ENCODE measurements around the gene MT1A. TPM values are rescaled to one million over a fixed set of nuclear protein-coding genes. Genes with fewer than 3 reads are reported as not detected.

The MT1A gene
- total and polyA plus RNA-seq, 10 of the 15 experiments (the other 5 are each of a cell fraction or from before 2014, with no cell fraction given), result not detected

DNA sequence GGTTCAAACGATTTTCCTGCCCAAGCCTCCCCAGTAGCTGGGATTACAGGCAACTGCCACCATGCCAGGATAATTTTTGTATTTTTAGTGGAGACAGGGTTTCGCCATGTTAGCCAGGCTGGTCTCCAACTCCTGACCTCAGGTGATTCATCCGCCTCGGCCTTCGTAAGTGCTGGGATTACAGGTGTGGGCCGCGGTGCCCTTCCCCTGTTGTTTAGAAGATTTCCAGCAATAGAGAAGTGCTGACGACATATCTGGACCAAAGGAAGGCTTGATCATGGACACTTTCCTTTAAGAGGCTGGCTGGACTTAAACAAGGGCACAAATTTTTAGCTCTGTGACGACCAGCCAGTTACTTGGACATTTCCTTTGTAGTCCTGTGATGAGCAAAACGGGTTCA, 7.3 kb upstream of the MT1A start:
- intact Hi-C loops (cut with micrococcal nuclease; ENCODE audit: unreplicated experiment), result no loop called here
- BruUV-seq (replicated peaks), result no TSS peak
- WGBS (ENCODE audit: insufficient coverage, insufficient replicate concordance, low lambda C conversion rate, missing lambda C conversion rate), result 69% methylated on average over 10 of the region's 10 CpGs

More for the DNA sequence above, 7.3 kb upstream of the MT1A start:
- no peak for DNase-seq (ENCODE audit: low read depth, low spot score)
- Histone ChIP-seq H3K27me3 (replicated peaks in 1 of 2; ENCODE audit: control insufficient read depth in 2 of 2, insufficient read depth in 2 of 2, low read length in 1 of 2) (peaks cover 11 to 18% of the 10 kb centered on the region in 2 experiments), H2AFZ (ENCODE audit: control insufficient read depth, low read depth, low read length) (no peak overlapping the region), H3K4me2 (ENCODE audit: control insufficient read depth, insufficient read depth) (no peak overlapping the region), H3K9me3 (replicated peaks; ENCODE audit: control insufficient read depth, insufficient read depth, low read length) (no peaks in the 10 kb centered on the region), H3K27ac (ENCODE audit: control insufficient read depth, insufficient read depth) (no peak overlapping the region), H3K9ac (ENCODE audit: control insufficient read depth, insufficient read depth, low read length) (no peak overlapping the region), H3K79me2 (ENCODE audit: control insufficient read depth, insufficient read depth, low read length) (no peaks in the 10 kb centered on the region), H3K4me3 (no peak overlapping the region), H3K36me3 (ENCODE audit: control insufficient read depth in 2 of 2, insufficient read depth in 2 of 2, low read length in 1 of 2) (no peaks in the 10 kb centered on the region), H3K4me1 (ENCODE audit: control insufficient read depth, insufficient read depth, low read length) (peaks cover 15% of the 10 kb centered on the region), H4K20me1 (ENCODE audit: control insufficient read depth, insufficient read depth) (no peaks in the 10 kb centered on the region)
- POLR2A ChIA-PET, result interaction anchor here (1.2 to 1.9 kb wide), 2 partner anchors 23 to 98 kb away, joined by 3 to 6 read pairs; partner anchors contain the start of gene MT2A
- TF ChIP-seq, protein P1, sequence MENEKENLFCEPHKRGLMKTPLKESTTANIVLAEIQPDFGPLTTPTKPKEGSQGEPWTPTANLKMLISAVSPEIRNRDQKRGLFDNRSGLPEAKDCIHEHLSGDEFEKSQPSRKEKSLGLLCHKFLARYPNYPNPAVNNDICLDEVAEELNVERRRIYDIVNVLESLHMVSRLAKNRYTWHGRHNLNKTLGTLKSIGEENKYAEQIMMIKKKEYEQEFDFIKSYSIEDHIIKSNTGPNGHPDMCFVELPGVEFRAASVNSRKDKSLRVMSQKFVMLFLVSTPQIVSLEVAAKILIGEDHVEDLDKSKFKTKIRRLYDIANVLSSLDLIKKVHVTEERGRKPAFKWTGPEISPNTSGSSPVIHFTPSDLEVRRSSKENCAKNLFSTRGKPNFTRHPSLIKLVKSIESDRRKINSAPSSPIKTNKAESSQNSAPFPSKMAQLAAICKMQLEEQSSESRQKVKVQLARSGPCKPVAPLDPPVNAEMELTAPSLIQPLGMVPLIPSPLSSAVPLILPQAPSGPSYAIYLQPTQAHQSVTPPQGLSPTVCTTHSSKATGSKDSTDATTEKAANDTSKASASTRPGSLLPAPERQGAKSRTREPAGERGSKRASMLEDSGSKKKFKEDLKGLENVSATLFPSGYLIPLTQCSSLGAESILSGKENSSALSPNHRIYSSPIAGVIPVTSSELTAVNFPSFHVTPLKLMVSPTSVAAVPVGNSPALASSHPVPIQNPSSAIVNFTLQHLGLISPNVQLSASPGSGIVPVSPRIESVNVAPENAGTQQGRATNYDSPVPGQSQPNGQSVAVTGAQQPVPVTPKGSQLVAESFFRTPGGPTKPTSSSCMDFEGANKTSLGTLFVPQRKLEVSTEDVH (IDR thresholded peaks at IDR 0.05; ENCODE audit: low read depth, partially characterized antibody), result no peak
- no peak for TF ChIP-seq TAF1 (IDR thresholded peaks at IDR 0.05; ENCODE audit: borderline replicate concordance, low read depth, low read length)
- no peak for TF ChIP-seq MYB (IDR thresholded peaks at IDR 0.05; ENCODE audit: borderline replicate concordance, low read depth, low read length)
- TF ChIP-seq MEF2A (IDR thresholded peaks at IDR 0.05; ENCODE audit: insufficient read depth, low read depth, low read length), result no peak
- no peak for TF ChIP-seq RUNX3 (IDR thresholded peaks at IDR 0.05; ENCODE audit: low read length)
- TF ChIP-seq RB1 (IDR thresholded peaks at IDR 0.05; ENCODE audit: borderline replicate concordance), result no peak
- no peak for TF ChIP-seq FOS (IDR thresholded peaks at IDR 0.05; ENCODE audit: borderline replicate concordance, extremely low read depth, insufficient read length)
- RAD21 ChIA-PET (ENCODE audit: unreplicated experiment), result interaction anchor here (1.2 to 2.9 kb wide), 3 partner anchors 21 to 70 kb away, joined by 3 to 23 read pairs (median 11); partner anchors contain the start of gene MT2A
- in situ Hi-C loops (cut with MboI), result no loop called here
- SMC1A ChIA-PET (ENCODE audit: uncharacterized antibody, unreplicated experiment), result interaction anchor here (1.0 to 2.4 kb wide), 4 partner anchors 20 to 71 kb away, joined by 3 to 27 read pairs (median 5); no protein-coding TSS in a partner anchor
- ATAC-seq, result no peak
- no peak for FAIRE-seq
- CTCF ChIA-PET, result interaction anchor here (1.2 to 3.1 kb wide), 3 partner anchors 30 to 158 kb away, joined by 4 to 14 read pairs (median 13); no protein-coding TSS in a partner anchor

All from GM12878 (cell line).